Neural cell (in vitro differentiated cells): ENCODE data around the gene USP9X.

Source experiments
- CTCF ChIP-seq: fragments of 450-650 bp; IDR thresholded peaks from 2 replicates; pipeline ENCODE4 v1.5.1; 2014; ENCODE audit warnings: antibody characterized with exemption, mild to moderate bottlenecking, moderate library complexity; ENCODE audit not compliant: poor library complexity, severe bottlenecking
- EP300 ChIP-seq: fragments of 450-650 bp; conservative IDR thresholded peaks from 2 replicates; pipeline ENCODE4 v1.6.1; 2014; ENCODE audit warnings: antibody characterized with exemption, mild to moderate bottlenecking, moderate library complexity; ENCODE audit not compliant: poor library complexity, severe bottlenecking
- EZH2 ChIP-seq: fragments of 200-600, 300-800 bp; shearing (Covaris generic), sonication (generic); IDR thresholded peaks from 2 replicates; pipeline ENCODE4 v1.6.1; 2014; ENCODE audit warnings: antibody characterized with exemption, low read length, borderline replicate concordance, mild to moderate bottlenecking; ENCODE audit not compliant: insufficient read depth, poor library complexity, severe bottlenecking
- POLR2AphosphoS5 ChIP-seq: IDR thresholded peaks from 2 replicates; pipeline ENCODE4 v1.6.1; 2012
- RAD21 ChIP-seq: fragments of 450-650 bp; conservative IDR thresholded peaks from 2 replicates; pipeline ENCODE4 v1.6.1; 2014; ENCODE audit warnings: antibody characterized with exemption, mild to moderate bottlenecking, moderate library complexity
- SMC3 ChIP-seq: fragments of 450-650 bp; conservative IDR thresholded peaks from 2 replicates; pipeline ENCODE4 v1.6.1; 2014; ENCODE audit warnings: antibody characterized with exemption, mild to moderate bottlenecking, moderate library complexity; ENCODE audit not compliant: poor library complexity
- TAF1 ChIP-seq: IDR thresholded peaks from 2 replicates; pipeline ENCODE4 v1.6.1; 2012; ENCODE audit warnings: low read depth
- TF ChIP-seq, protein P1 (sequence below): IDR thresholded peaks from 2 replicates; pipeline ENCODE4 v1.6.1; 2012; ENCODE audit warnings: borderline replicate concordance

DNA sequence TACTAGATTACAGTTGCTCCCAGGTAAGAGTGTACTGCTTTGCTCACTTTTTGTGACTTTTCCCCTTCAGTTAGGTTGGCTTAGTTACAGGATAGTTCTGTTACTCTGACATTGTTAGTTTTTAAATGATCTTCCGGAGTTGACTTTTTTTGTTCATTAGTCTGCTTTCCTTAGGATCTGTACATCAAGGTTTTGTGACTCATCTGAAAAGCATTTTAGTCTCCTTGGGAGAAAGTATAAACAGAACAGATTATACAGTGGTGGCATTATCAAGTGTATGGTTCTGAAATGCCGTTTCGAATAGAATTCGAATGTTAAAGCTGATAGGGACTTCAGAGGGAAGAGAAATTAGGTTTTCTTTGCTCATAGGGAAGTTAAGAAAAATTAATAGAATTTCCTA is 63.3 kb downstream of the USP9X start:
- no peak for TF ChIP-seq CTCF
- no peak for TF ChIP-seq POLR2AphosphoS5
- no peak for TF ChIP-seq EZH2
- TF ChIP-seq EP300, result no peak
- TF ChIP-seq RAD21, result no peak
- TF ChIP-seq SMC3, result no peak
- TF ChIP-seq, protein P1, sequence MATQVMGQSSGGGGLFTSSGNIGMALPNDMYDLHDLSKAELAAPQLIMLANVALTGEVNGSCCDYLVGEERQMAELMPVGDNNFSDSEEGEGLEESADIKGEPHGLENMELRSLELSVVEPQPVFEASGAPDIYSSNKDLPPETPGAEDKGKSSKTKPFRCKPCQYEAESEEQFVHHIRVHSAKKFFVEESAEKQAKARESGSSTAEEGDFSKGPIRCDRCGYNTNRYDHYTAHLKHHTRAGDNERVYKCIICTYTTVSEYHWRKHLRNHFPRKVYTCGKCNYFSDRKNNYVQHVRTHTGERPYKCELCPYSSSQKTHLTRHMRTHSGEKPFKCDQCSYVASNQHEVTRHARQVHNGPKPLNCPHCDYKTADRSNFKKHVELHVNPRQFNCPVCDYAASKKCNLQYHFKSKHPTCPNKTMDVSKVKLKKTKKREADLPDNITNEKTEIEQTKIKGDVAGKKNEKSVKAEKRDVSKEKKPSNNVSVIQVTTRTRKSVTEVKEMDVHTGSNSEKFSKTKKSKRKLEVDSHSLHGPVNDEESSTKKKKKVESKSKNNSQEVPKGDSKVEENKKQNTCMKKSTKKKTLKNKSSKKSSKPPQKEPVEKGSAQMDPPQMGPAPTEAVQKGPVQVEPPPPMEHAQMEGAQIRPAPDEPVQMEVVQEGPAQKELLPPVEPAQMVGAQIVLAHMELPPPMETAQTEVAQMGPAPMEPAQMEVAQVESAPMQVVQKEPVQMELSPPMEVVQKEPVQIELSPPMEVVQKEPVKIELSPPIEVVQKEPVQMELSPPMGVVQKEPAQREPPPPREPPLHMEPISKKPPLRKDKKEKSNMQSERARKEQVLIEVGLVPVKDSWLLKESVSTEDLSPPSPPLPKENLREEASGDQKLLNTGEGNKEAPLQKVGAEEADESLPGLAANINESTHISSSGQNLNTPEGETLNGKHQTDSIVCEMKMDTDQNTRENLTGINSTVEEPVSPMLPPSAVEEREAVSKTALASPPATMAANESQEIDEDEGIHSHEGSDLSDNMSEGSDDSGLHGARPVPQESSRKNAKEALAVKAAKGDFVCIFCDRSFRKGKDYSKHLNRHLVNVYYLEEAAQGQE, result no peak
- no peak for TF ChIP-seq TAF1
